Stimulated activated CD4-positive, alpha-beta T cell treated with anti-CD3 and anti-CD28 coated beads, Interleukin-4, amount 100 ng/mL, for 48 hours (primary cell): ENCODE measurements around the gene DIP2B.

Source experiments
- DNase-seq, 2 donors: peaks; one replicate each; pipeline ENCODE4 v3.0.0-alpha.2; 2020; ENCODE audit warnings: low read depth in 2 of 2

Gene DIP2B

GRCh38 chr12:50725011-50725942, 220.5 kb downstream of the DIP2B start:
- no peak for DNase-seq

GRCh38 chr12:50727466-50727865, 222.7 kb downstream of the DIP2B start:
- DNase-seq = no peak

- DNase-seq = no peak
Observed at GRCh38 chr12:50728417-50728816, 223.6 kb downstream of the DIP2B start.

- no peak for DNase-seq
Observed at GRCh38 chr12:50728841-50729240, 224.1 kb downstream of the DIP2B start.

GRCh38 chr12:50732591-50732990, 227.8 kb downstream of the DIP2B start:
- no peak for DNase-seq

- DNase-seq = no peak
Observed at GRCh38 chr12:50733706-50734105, 228.9 kb downstream of the DIP2B start.

GRCh38 chr12:50734409-50735263, 229.9 kb downstream of the DIP2B start:
- DNase-seq = no peak

- no peak for DNase-seq
Observed at GRCh38 chr12:50739611-50740010, 234.8 kb downstream of the DIP2B start.

GRCh38 chr12:50740307-50740706, 235.5 kb downstream of the DIP2B start:
- no peak for DNase-seq

GRCh38 chr12:50742776-50743175, 238.0 kb downstream of the DIP2B start:
- no peak for DNase-seq

- no peak for DNase-seq
Observed at GRCh38 chr12:50745861-50746260, 241.1 kb downstream of the DIP2B start.

GRCh38 chr12:50746431-50746830, 241.6 kb downstream of the DIP2B start:
- no peak for DNase-seq

- no peak for DNase-seq
Observed at GRCh38 chr12:50747817-50748216, 243.0 kb downstream of the DIP2B start.

- no peak for DNase-seq
Observed at GRCh38 chr12:50749459-50749882, 244.7 kb downstream of the DIP2B start.

- no peak for DNase-seq
Observed at GRCh38 chr12:50750366-50750765, 245.6 kb downstream of the DIP2B start.

GRCh38 chr12:50751948-50752721, 247.3 kb downstream of the DIP2B start:
- DNase-seq = no peak

- DNase-seq = no peak
Observed at GRCh38 chr12:50753232-50753769, 248.5 kb downstream of the DIP2B start.

- DNase-seq = peak; percentile 75 to 86
Observed at GRCh38 chr12:50763639-50764285, 259.0 kb downstream of the DIP2B start, which contains the start of gene ATF1. Gene ATF1, plus strand, starts transcription at chr12:50764101. Its CDS starts 16,045 bp downstream, at chr12:50780146.

- DNase-seq = peak in 1 of 2 donors; percentile 70
Observed at GRCh38 chr12:50764286-50765094, 259.7 kb downstream of the DIP2B start.
